H1 (cell line): ENCODE data around the gene JMJD1C. TPM values are rescaled to one million over a fixed set of nuclear protein-coding genes. Genes with fewer than 3 reads are reported as not detected.
A peak's percentile ranks its signal among the peaks of the same experiment; 100 is the strongest.

Experiments used
- CTCF ChIA-PET: fragments of 300-600 bp; sonication (Branson Sonifier 250); formaldehyde crosslinking; loops from one replicate; lab custom pipeline; 2021; ENCODE audit not compliant: partially characterized antibody; lab: Charles Lee
- POLR2A ChIA-PET: fragments of 300-600 bp; sonication (Branson Sonifier 250); formaldehyde crosslinking; loops from one replicate; lab custom pipeline; 2021; ENCODE audit warnings: inconsistent platforms; ENCODE audit not compliant: partially characterized antibody; lab: Charles Lee
- DNase-seq, 2 experiments: peaks; one replicate each; pipeline versions ENCODE4 v3.0.0 to v3.0.0-alpha.2; 2010 to 2022; ENCODE audit warnings: low spot score in 2 of 2, low read depth in 1 of 2, mixed read lengths in 1 of 2
- FAIRE-seq: peaks from 2 replicates; lab custom pipeline; 2011; peaks lifted over from hg19 to GRCh38; lab: Jason Lieb, UNC
- H2AFZ ChIP-seq: 2 replicates; pipeline ENCODE4 v1.8.1; 2012; ENCODE audit warnings: low read length, inconsistent platforms
- H2AK5ac ChIP-seq: 2 replicates; pipeline ENCODE4 v1.6.1; 2013; ENCODE audit warnings: low read depth, low read length
- H2BK120ac ChIP-seq: replicated peaks from 2 replicates; pipeline ENCODE3; 2013; ENCODE audit warnings: low read depth, low read length, inconsistent platforms
- H2BK12ac ChIP-seq: 2 replicates; pipeline ENCODE4 v1.6.1; 2013; ENCODE audit warnings: low read depth, low read length
- H2BK15ac ChIP-seq: 2 replicates; pipeline ENCODE4 v1.6.1; 2013; ENCODE audit warnings: low read length
- H2BK20ac ChIP-seq: 2 replicates; pipeline ENCODE4 v1.6.1; 2013; ENCODE audit warnings: low read length
- H2BK5ac ChIP-seq: 2 replicates; pipeline ENCODE4 v1.6.1; 2013; ENCODE audit warnings: low read depth, low read length
- H3K14ac ChIP-seq: 2 replicates; pipeline ENCODE4 v1.6.1; 2013; ENCODE audit warnings: inconsistent platforms; ENCODE audit not compliant: insufficient read length
- H3K18ac ChIP-seq: 2 replicates; pipeline ENCODE4 v1.6.1; 2013; ENCODE audit warnings: low read length; ENCODE audit errors: extremely low read depth
- H3K23ac ChIP-seq: 2 replicates; pipeline ENCODE4 v1.6.1; 2013; ENCODE audit warnings: inconsistent platforms; ENCODE audit not compliant: insufficient read length
- H3K23me2 ChIP-seq: 2 replicates; pipeline ENCODE4 v1.6.1; 2013; ENCODE audit warnings: low read depth, low read length
- H3K27ac ChIP-seq: 2 replicates; pipeline ENCODE4 v1.6.1; 2011; ENCODE audit warnings: low read depth, low read length, inconsistent platforms
- H3K27me3 ChIP-seq, 4 experiments: replicated peaks in 1 of 4; 1 replicate in 1 of 4; 2 replicates in 3 of 4; pipeline versions ENCODE4 v1.6.1 to v1.8.1; 2011 to 2013; ENCODE audit warnings: low read length in 3 of 4, mild to moderate bottlenecking in 3 of 4, inconsistent platforms in 2 of 4, mixed read lengths in 2 of 4, moderate library complexity in 1 of 4; ENCODE audit not compliant: control insufficient read depth in 3 of 4, insufficient read depth in 3 of 4; ENCODE audit errors: extremely low read depth in 1 of 4
- H3K36me3 ChIP-seq, 4 experiments: 2 replicates each; pipeline versions ENCODE4 v1.6.1 to v1.8.1; 2011 to 2013; ENCODE audit warnings: mild to moderate bottlenecking in 4 of 4, low read length in 3 of 4, moderate library complexity in 2 of 4, control low read depth in 1 of 4, inconsistent platforms in 1 of 4; ENCODE audit not compliant: insufficient read depth in 4 of 4, control insufficient read depth in 2 of 4
- H3K4ac ChIP-seq: replicated peaks from 2 replicates; pipeline ENCODE3; 2013; ENCODE audit warnings: low read length, low read depth, mixed read lengths, inconsistent platforms; ENCODE audit not compliant: insufficient read length
- H3K4me1 ChIP-seq, 4 experiments: replicated peaks in 1 of 4; 1 replicate in 1 of 4; 2 replicates in 3 of 4; pipeline versions ENCODE4 v1.6.1 to v1.8.1; 2011 to 2013; ENCODE audit warnings: low read length in 3 of 4, inconsistent platforms in 2 of 4, mixed read lengths in 1 of 4; ENCODE audit not compliant: insufficient read depth in 4 of 4, control insufficient read depth in 3 of 4
- H3K4me2 ChIP-seq, 2 experiments: 2 replicates each; pipeline versions ENCODE4 v1.6.1 to v1.8.1; 2011 to 2013; ENCODE audit warnings: low read depth in 2 of 2, low read length in 2 of 2, control low read depth in 1 of 2, inconsistent platforms in 1 of 2, mild to moderate bottlenecking in 1 of 2; ENCODE audit not compliant: insufficient read depth in 1 of 2
- H3K4me3 ChIP-seq, 4 experiments: fragments of 200-600, 300-600 bp in 1 of 4; sonication (generic), shearing (Covaris generic), sonication (Bioruptor Twin) in 1 of 4; 2 replicates each; pipeline versions ENCODE4 v1.5.1 to v1.8.1; 2011 to 2016; ENCODE audit warnings: low read length in 4 of 4, low read depth in 3 of 4, control low read depth in 2 of 4, inconsistent platforms in 2 of 4, mild to moderate bottlenecking in 2 of 4, mixed read lengths in 1 of 4, moderate library complexity in 1 of 4; ENCODE audit not compliant: insufficient read depth in 2 of 4; ENCODE audit errors: extremely low read depth in 1 of 4
- H3K56ac ChIP-seq: replicated peaks from 2 replicates; pipeline ENCODE3; 2013; ENCODE audit warnings: low read depth, mild to moderate bottlenecking, mixed read lengths, low read length, inconsistent platforms; ENCODE audit not compliant: insufficient read length
- H3K79me1 ChIP-seq: 2 replicates; pipeline ENCODE4 v1.6.1; 2013; ENCODE audit warnings: low read depth, low read length, control low read depth
- H3K79me2 ChIP-seq, 2 experiments: 2 replicates each; pipeline versions ENCODE4 v1.6.1 to v1.8.1; 2012 to 2013; ENCODE audit warnings: low read length in 2 of 2, mild to moderate bottlenecking in 2 of 2, inconsistent platforms in 1 of 2; ENCODE audit not compliant: insufficient read depth in 2 of 2, control insufficient read depth in 1 of 2
- H3K9ac ChIP-seq, 4 experiments: replicated peaks in 1 of 4; 1 replicate in 1 of 4; 2 replicates in 3 of 4; pipeline versions ENCODE4 v1.6.1 to v1.8.1; 2011 to 2013; ENCODE audit warnings: low read depth in 3 of 4, low read length in 3 of 4, control low read depth in 2 of 4, mild to moderate bottlenecking in 2 of 4, moderate library complexity in 2 of 4, inconsistent platforms in 1 of 4; ENCODE audit errors: extremely low read depth in 1 of 4
- H3K9me3 ChIP-seq, 2 experiments: 2 replicates each; pipeline versions ENCODE4 v1.6.1 to v1.8.1; 2012 to 2013; ENCODE audit warnings: mild to moderate bottlenecking in 2 of 2, moderate library complexity in 2 of 2, control low read depth in 1 of 2, inconsistent platforms in 1 of 2, low read depth in 1 of 2, low read length in 1 of 2, mixed read lengths in 1 of 2; ENCODE audit not compliant: insufficient read depth in 2 of 2
- H4K20me1 ChIP-seq, 2 experiments: replicated peaks in 1 of 2; 2 replicates each; pipeline versions ENCODE3 to v1.8.1; 2011 to 2013; ENCODE audit warnings: inconsistent platforms in 2 of 2, low read length in 2 of 2, mild to moderate bottlenecking in 1 of 2; ENCODE audit not compliant: insufficient read depth in 2 of 2, control insufficient read depth in 1 of 2
- H4K5ac ChIP-seq: 2 replicates; pipeline ENCODE4 v1.6.1; 2013; ENCODE audit warnings: low read length, low read depth, mixed read lengths, inconsistent platforms; ENCODE audit not compliant: insufficient read length
- H4K8ac ChIP-seq: 2 replicates; pipeline ENCODE4 v1.8.0; 2013; ENCODE audit warnings: mild to moderate bottlenecking, moderate library complexity, low read length, inconsistent platforms; ENCODE audit not compliant: insufficient read depth; ENCODE audit errors: extremely low read depth
- H4K91ac ChIP-seq: replicated peaks from 2 replicates; pipeline ENCODE3; 2013; ENCODE audit warnings: low read length, mixed read lengths, inconsistent platforms; ENCODE audit not compliant: insufficient read length
- POLR2A ChIP-seq, 2 experiments: IDR thresholded peaks; 1 replicate in 1 of 2; 2 replicates in 1 of 2; pipeline ENCODE4 v1.6.1; 2011; ENCODE audit warnings: low read depth in 2 of 2, low read length in 2 of 2, mild to moderate bottlenecking in 2 of 2; ENCODE audit errors: control extremely low read depth in 1 of 2
- TAF7 ChIP-seq: optimal IDR thresholded peaks from 2 replicates; pipeline ENCODE3; 2011; ENCODE audit warnings: low read depth, mild to moderate bottlenecking, inconsistent platforms, low read length, moderate library complexity, borderline replicate concordance
- WGBS, 2 experiments: shearing (Covaris generic) in 1 of 2; methylation state at CpG; one replicate each; pipeline versions ENCODE4 v1.1.6 to v1.1.7; 2013 to 2015; ENCODE audit warnings: low lambda C conversion rate in 2 of 2, mixed read lengths in 2 of 2, inconsistent platforms in 1 of 2, low coverage in 1 of 2, missing lambda C conversion rate in 1 of 2; ENCODE audit not compliant: insufficient replicate concordance in 2 of 2, insufficient coverage in 1 of 2, insufficient read length in 1 of 2; ENCODE audit errors: extremely low coverage in 1 of 2, missing lambda C conversion rate in 1 of 2; 5-methylcytosine and 5-hydroxymethylcytosine counted together
- polyA plus RNA-seq, 7 experiments: library from polyadenylated mRNA; depleted of rRNA in 3 of 7; stranded (reverse) in 5 of 7; unstranded in 2 of 7; fragments of >200 nt in 5 of 7; fragments of 200-250 nt in 2 of 7; gene quantifications; 1 replicate in 5 of 7; 2 replicates in 1 of 7; 4 replicates in 1 of 7; pipeline versions ENCODE4 v1.2.1 to v1.2.3, GENCODE V29; 2011 to 2013; ENCODE audit warnings: missing spikeins in 2 of 7, mixed read lengths in 2 of 7
- total RNA-seq: library from RNA; stranded (reverse); fragmentation: NEBNext Ultra II Directional; extraction: Animal tissue kit (Norgen Biotek cat#: 25700); gene quantifications from 2 replicates; pipeline ENCODE4 v1.2.1, GENCODE V29; 2021

Gene JMJD1C
- total and polyA plus RNA-seq, 2 of the 8 experiments (the other 6 are each of a cell fraction or from before 2014, with no cell fraction given): 54.5 to 210 TPM

DNA sequence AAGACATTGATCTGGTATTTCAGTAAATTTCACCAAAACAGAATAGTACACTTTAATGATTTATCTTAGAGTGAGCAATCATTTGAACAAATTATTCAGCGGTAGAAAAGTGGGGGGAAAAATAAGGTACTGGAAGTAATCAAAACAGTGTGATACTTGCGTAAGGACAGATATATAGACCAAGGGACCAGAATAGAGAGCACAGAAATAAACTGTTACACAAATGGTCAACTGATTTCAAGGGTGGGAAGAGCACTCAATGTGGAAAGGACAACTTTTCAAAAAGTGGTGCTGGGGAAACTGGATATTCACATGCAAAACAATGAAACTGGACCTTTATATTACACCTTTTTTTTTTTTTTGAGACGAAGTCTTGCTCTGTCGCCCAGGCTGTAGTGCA lies 212.7 kb downstream of the JMJD1C start:
- no peak overlapping the region for H3K27ac ChIP-seq
- no peak overlapping the region for H4K5ac ChIP-seq
- peaks cover 0 to 31% (median 3%) of the 10 kb centered on the region in 4 experiments; a peak in 5 of 8 replicates for H3K36me3 ChIP-seq
- H3K4me1 ChIP-seq: peaks cover 0 to 2% (median 0%) of the 10 kb centered on the region in 4 experiments; a peak in 1 of 7 replicates
- H4K91ac ChIP-seq: no peak overlapping the region
- TF ChIP-seq POLR2A (IDR thresholded peaks at IDR 0.05; ENCODE audit: control extremely low read depth in 1 of 2, low read depth in 2 of 2, low read length in 2 of 2): peak in 1 of 2 experiments; percentile 64; a peak in 1 of 3 replicates
- no peak for TF ChIP-seq TAF7
- no peak overlapping the region for H2BK5ac ChIP-seq
- 0 out of 2 replicates have a peak, but pooled peaks cover 2% of the 10 kb centered on the region for H3K23me2 ChIP-seq
- no peak overlapping the region for H3K4me3 ChIP-seq
- H3K79me2 ChIP-seq: peaks cover 49 to 100% of the 10 kb centered on the region in 2 experiments
- H2BK120ac ChIP-seq: no peak overlapping the region
- 79% methylated on average over 4 of the region's 4 CpGs; no CpG with 5 or more reads in 1 of the 2 experiments for WGBS, 2 experiments
- H4K8ac ChIP-seq: no peak overlapping the region
- H3K4ac ChIP-seq: no peak overlapping the region
- H3K14ac ChIP-seq: no peak overlapping the region
- no peak overlapping the region for H2AFZ ChIP-seq
- no peak for DNase-seq
- peaks cover 22 to 52% of the 10 kb centered on the region in 2 experiments for H4K20me1 ChIP-seq
- H3K9me3 ChIP-seq: no peaks in the 10 kb centered on the region
- ChIA-PET CTCF (interaction anchor here (0.9 to 1.6 kb wide), 3 partner anchors 9 to 244 kb away, joined by 3 to 4 read pairs (median 3); no protein-coding TSS in a partner anchor), POLR2A (interaction anchor here (0.6 to 4.3 kb wide), 6 partner anchors 10 to 429 kb away, joined by 3 to 37 read pairs (median 4); no protein-coding TSS in a partner anchor)
- no peak for FAIRE-seq
- no peak overlapping the region for H2AK5ac ChIP-seq
- H2BK15ac ChIP-seq: no peak overlapping the region
- no peak overlapping the region for H3K4me2 ChIP-seq
- H3K9ac ChIP-seq: no peak overlapping the region
- H2BK12ac ChIP-seq: no peak overlapping the region
- no peaks in the 10 kb centered on the region for H3K27me3 ChIP-seq
- H3K23ac ChIP-seq: no peak overlapping the region
- no peak overlapping the region for H2BK20ac ChIP-seq
- H3K79me1 ChIP-seq: no peaks in the 10 kb centered on the region; the same call in 1 of the 2 replicates
- no peak overlapping the region for H3K56ac ChIP-seq
- H3K18ac ChIP-seq: no peak overlapping the region
